ENCODE data around the gene RASA3. TPM values are rescaled to one million over a fixed set of nuclear protein-coding genes. Genes with fewer than 3 reads are reported as not detected.

Gene RASA3
- total RNA-seq, 5 donors from 2014 or later (not counting 1 experiment from before 2014, with no cell fraction given), result 223 to 267 (median 238) TPM

DNA sequence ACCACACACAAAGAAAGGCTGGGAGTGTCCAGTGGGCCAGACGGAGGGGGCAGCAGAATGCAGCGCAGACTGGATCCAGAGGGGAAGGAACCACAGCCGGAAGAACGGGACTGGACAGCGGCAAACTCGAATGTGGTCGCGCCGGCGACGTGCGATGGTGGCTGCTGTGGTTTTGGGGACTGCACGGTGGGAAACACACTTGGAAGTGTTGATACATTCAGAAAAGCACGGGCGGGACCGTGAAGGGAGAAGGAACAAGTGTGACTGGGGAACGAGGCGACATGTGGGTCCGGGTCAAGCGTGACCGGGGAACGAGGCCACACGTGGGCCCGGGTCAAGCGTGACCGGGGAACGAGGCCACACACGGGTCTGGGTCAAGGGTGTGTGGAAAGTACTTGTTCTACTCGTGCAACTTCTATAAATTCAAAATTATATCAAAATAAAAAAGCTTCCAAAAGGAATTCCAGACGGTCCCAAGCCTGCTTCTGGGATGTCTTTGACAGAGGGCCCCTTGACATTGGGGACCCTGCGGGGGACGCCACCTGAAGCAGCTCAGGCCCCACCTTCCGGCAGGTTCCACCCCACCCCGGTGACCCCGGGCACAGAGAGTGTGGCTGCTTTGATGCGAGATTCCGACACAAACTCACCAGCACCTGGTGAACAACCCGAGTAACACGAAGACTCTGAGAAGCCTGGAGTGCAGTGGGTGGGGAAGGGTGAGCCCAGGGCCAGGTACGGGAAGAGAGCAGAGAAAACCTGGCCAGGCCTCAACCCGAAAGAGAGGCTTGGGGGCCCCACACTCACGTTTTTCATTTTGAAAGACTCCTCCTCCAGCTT, 133.4 kb downstream of the RASA3 start:
- H3K27ac ChIP-seq (ENCODE audit: low read length), result no peak overlapping the region
- WGBS (ENCODE audit: insufficient coverage), result 97% methylated on average over 16 of the region's 42 CpGs
- Mint-ChIP-seq H3K27ac (no peak overlapping the region), H3K4me1 (no peaks in the 10 kb centered on the region), H3K27me3 (no peaks in the 10 kb centered on the region), H3K4me3 (no peak overlapping the region), H3K9me3 (no peaks in the 10 kb centered on the region), H3K36me3 (peaks cover 38% of the 10 kb centered on the region)
- ChIA-PET CTCF (no interaction called here), POLR2A (no interaction called here)
- ATAC-seq (replicated peaks in 1 of 4), result no peak
- no peaks in the 10 kb centered on the region for H3K27me3 ChIP-seq (replicated peaks in 1 of 2; ENCODE audit: control insufficient read depth in 2 of 2, extremely low read depth in 1 of 2, insufficient read depth in 2 of 2, low read length in 1 of 2)
- peaks cover 40 to 83% of the 10 kb centered on the region in 2 donors for H3K36me3 ChIP-seq (ENCODE audit: control insufficient read depth in 2 of 2, extremely low read depth in 1 of 2, insufficient read depth in 1 of 2, low read length in 1 of 2)
- H3K4me1 ChIP-seq (ENCODE audit: control insufficient read depth in 1 of 2, extremely low read depth in 1 of 2, insufficient read depth in 2 of 2, low read length in 2 of 2), result no peaks in the 10 kb centered on the region
- DNase-seq, result no peak
- no peaks in the 10 kb centered on the region for H3K9me3 ChIP-seq
- no peak overlapping the region for H3K4me3 ChIP-seq (ENCODE audit: control insufficient read depth in 1 of 2, extremely low read depth in 1 of 2, low read length in 1 of 2)

- no peak overlapping the region for H3K27ac Mint-ChIP-seq
- H3K4me1 ChIP-seq (ENCODE audit: control insufficient read depth in 1 of 2, extremely low read depth in 1 of 2, insufficient read depth in 2 of 2, low read length in 2 of 2), result no peaks in the 10 kb centered on the region
- no peak overlapping the region for H3K4me3 ChIP-seq (ENCODE audit: control insufficient read depth in 1 of 2, extremely low read depth in 1 of 2, low read length in 1 of 2)
- no peaks in the 10 kb centered on the region for H3K9me3 Mint-ChIP-seq
- H3K36me3 Mint-ChIP-seq, result peaks cover 35% of the 10 kb centered on the region
- no peaks in the 10 kb centered on the region for H3K9me3 ChIP-seq
- no peak overlapping the region for H3K27ac ChIP-seq (ENCODE audit: low read length)
- H3K27me3 Mint-ChIP-seq, result no peaks in the 10 kb centered on the region
- H3K36me3 ChIP-seq (ENCODE audit: control insufficient read depth in 2 of 2, extremely low read depth in 1 of 2, insufficient read depth in 1 of 2, low read length in 1 of 2), result peaks cover 40 to 86% of the 10 kb centered on the region in 2 donors
- ATAC-seq (replicated peaks in 1 of 4) (no peak), DNase-seq (no peak)
- no peaks in the 10 kb centered on the region for H3K27me3 ChIP-seq (replicated peaks in 1 of 2; ENCODE audit: control insufficient read depth in 2 of 2, extremely low read depth in 1 of 2, insufficient read depth in 2 of 2, low read length in 1 of 2)
- ChIA-PET CTCF (no interaction called here), POLR2A (no interaction called here)
- no peak overlapping the region for H3K4me3 Mint-ChIP-seq
- H3K4me1 Mint-ChIP-seq, result no peaks in the 10 kb centered on the region
- 88% methylated on average over 27 of the region's 29 CpGs for WGBS (ENCODE audit: insufficient coverage)
Observed at GRCh38 chr13:113997845-113998751, 134.3 kb downstream of the RASA3 start.

GRCh38 chr13:113996912-113997745, 135.3 kb downstream of the RASA3 start:
- no peaks in the 10 kb centered on the region for H3K27me3 Mint-ChIP-seq
- 84% methylated on average over 7 of the region's 13 CpGs for WGBS (ENCODE audit: insufficient coverage)
- H3K27me3 ChIP-seq (replicated peaks in 1 of 2; ENCODE audit: control insufficient read depth in 2 of 2, extremely low read depth in 1 of 2, insufficient read depth in 2 of 2, low read length in 1 of 2), result no peaks in the 10 kb centered on the region
- H3K4me3 ChIP-seq (ENCODE audit: control insufficient read depth in 1 of 2, extremely low read depth in 1 of 2, low read length in 1 of 2), result no peak overlapping the region
- DNase-seq (no peak), ATAC-seq (replicated peaks in 1 of 4) (peak in 1 of 4 experiments; percentile 4)
- H3K9me3 ChIP-seq, result no peaks in the 10 kb centered on the region
- H3K36me3 ChIP-seq (ENCODE audit: control insufficient read depth in 2 of 2, extremely low read depth in 1 of 2, insufficient read depth in 1 of 2, low read length in 1 of 2), result peaks cover 39 to 87% of the 10 kb centered on the region in 2 donors
- no peaks in the 10 kb centered on the region for H3K9me3 Mint-ChIP-seq
- ChIA-PET POLR2A (interaction anchor here in 1 of 2 donors (0.5 kb wide), 1 partner anchor 270 kb away, joined by 4 read pairs; no protein-coding TSS in a partner anchor), CTCF (no interaction called here)
- peaks cover 44% of the 10 kb centered on the region for H3K36me3 Mint-ChIP-seq
- H3K27ac ChIP-seq (ENCODE audit: low read length), result no peak overlapping the region
- peak overlapping the region in 1 of 2 donors; percentile 71 for H3K27ac Mint-ChIP-seq
- no peak overlapping the region for H3K4me3 Mint-ChIP-seq
- H3K4me1 Mint-ChIP-seq, result peaks cover 0 to 2% (median 0%) of the 10 kb centered on the region in 3 donors
- no peaks in the 10 kb centered on the region for H3K4me1 ChIP-seq (ENCODE audit: control insufficient read depth in 1 of 2, extremely low read depth in 1 of 2, insufficient read depth in 2 of 2, low read length in 2 of 2)

DNA sequence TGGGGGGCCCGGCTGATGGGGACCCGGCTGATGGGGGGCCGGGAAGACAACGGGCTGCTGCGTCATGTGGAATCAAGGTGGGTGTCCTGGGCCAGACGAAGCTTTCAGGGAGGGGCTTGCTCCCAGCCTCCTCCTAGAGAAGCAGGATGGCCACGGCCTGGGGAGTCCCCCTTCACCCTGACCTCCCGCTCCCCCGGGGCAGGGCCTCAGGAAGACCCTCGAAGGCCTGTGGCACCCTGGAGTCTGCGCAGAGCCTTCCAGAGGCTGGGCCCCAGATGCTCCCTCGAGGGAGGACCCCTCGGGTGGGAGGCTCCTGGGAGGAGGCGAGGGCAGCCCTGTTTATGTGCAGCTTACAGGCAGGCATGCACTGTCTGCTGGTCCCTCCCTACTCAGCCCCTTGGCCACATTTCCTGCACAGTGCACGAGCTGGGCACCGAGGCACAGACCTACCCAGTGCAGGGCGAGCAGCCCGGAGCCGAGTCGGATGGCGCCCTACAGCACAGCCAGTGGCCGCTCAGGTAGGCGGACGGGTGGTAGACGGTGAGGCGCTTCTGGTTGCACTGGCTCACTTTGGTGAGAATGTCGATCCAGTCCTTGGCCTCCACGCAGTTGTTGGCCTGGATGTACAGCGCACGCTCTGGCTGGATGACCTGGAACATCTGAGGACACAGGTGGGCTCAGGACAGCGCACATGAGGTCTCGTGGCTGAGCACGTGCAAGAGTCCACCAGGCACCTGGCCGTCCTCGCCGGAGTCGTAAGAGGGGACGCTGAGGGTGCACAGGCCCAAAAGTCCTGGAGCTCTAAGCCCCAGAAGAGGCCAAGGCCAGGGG, 136.1 kb downstream of the RASA3 start:
- no peaks in the 10 kb centered on the region for H3K4me1 ChIP-seq (ENCODE audit: control insufficient read depth in 1 of 2, extremely low read depth in 1 of 2, insufficient read depth in 2 of 2, low read length in 2 of 2)
- H3K4me3 ChIP-seq (ENCODE audit: control insufficient read depth in 1 of 2, extremely low read depth in 1 of 2, low read length in 1 of 2), result no peak overlapping the region
- Mint-ChIP-seq H3K27me3 (no peaks in the 10 kb centered on the region), H3K36me3 (peaks cover 46% of the 10 kb centered on the region), H3K9me3 (no peaks in the 10 kb centered on the region), H3K4me1 (peaks cover 0 to 8% (median 2%) of the 10 kb centered on the region in 3 donors), H3K27ac (no peak overlapping the region), H3K4me3 (no peak overlapping the region)
- DNase-seq (no peak), ATAC-seq (replicated peaks in 1 of 4) (peak in 1 of 4 experiments; percentile 30)
- 97% methylated on average over 35 of the region's 38 CpGs for WGBS (ENCODE audit: insufficient coverage)
- H3K9me3 ChIP-seq, result no peaks in the 10 kb centered on the region
- H3K27ac ChIP-seq (ENCODE audit: low read length), result no peak overlapping the region
- CTCF ChIA-PET, result no interaction called here
- POLR2A ChIA-PET, result interaction anchor here in 1 of 2 donors (0.5 to 0.7 kb wide), 2 partner anchors 63 to 270 kb away, joined by 4 read pairs; no protein-coding TSS in a partner anchor
- H3K36me3 ChIP-seq (ENCODE audit: control insufficient read depth in 2 of 2, extremely low read depth in 1 of 2, insufficient read depth in 1 of 2, low read length in 1 of 2), result peaks cover 37 to 87% of the 10 kb centered on the region in 2 donors
- H3K27me3 ChIP-seq (replicated peaks in 1 of 2; ENCODE audit: control insufficient read depth in 2 of 2, extremely low read depth in 1 of 2, insufficient read depth in 2 of 2, low read length in 1 of 2), result no peaks in the 10 kb centered on the region

DNA sequence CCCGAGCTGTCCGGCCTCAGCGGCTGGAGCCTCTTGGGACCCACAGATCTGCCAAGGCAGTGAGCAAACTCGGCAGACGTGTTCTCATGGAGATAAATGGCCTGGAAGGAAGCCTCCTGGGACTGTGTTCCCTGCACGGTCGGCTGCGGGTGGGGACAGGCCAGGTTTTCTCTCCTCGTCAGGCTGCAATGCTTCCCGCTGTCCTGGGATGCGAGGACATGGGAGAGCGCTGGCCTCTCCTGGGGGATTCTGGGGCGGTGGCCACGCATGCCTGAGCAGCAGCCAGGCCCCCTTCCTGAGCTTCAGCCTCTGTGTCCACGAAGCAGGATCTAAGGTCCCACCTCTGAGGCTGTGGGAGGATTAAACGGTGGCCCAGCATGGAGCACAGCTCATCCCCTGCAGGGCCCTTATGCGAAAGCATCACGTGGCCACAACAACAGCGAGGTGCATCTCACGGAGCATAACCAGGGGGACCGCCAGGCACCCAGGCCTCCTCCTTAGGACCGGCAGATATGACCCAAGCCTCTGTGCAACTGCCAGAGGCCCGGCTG, 137.3 kb downstream of the RASA3 start:
- H3K36me3 ChIP-seq (ENCODE audit: control insufficient read depth in 2 of 2, extremely low read depth in 1 of 2, insufficient read depth in 1 of 2, low read length in 1 of 2), result peaks cover 30 to 85% of the 10 kb centered on the region in 2 donors
- H3K4me3 ChIP-seq (ENCODE audit: control insufficient read depth in 1 of 2, extremely low read depth in 1 of 2, low read length in 1 of 2), result no peak overlapping the region
- no peak for DNase-seq
- peak in 1 of 4 experiments; percentile 26 for ATAC-seq (replicated peaks in 1 of 4)
- Mint-ChIP-seq H3K4me1 (peaks cover 0 to 8% (median 2%) of the 10 kb centered on the region in 3 donors), H3K4me3 (no peak overlapping the region), H3K9me3 (no peaks in the 10 kb centered on the region), H3K27ac (no peak overlapping the region), H3K27me3 (no peaks in the 10 kb centered on the region), H3K36me3 (peaks cover 44% of the 10 kb centered on the region)
- peaks cover 0 to 3% of the 10 kb centered on the region in 2 experiments for H3K4me1 ChIP-seq (ENCODE audit: control insufficient read depth in 1 of 2, extremely low read depth in 1 of 2, insufficient read depth in 2 of 2, low read length in 2 of 2)
- WGBS (ENCODE audit: insufficient coverage), result 93% methylated on average over 22 of the region's 23 CpGs
- no peaks in the 10 kb centered on the region for H3K27me3 ChIP-seq (replicated peaks in 1 of 2; ENCODE audit: control insufficient read depth in 2 of 2, extremely low read depth in 1 of 2, insufficient read depth in 2 of 2, low read length in 1 of 2)
- ChIA-PET POLR2A (interaction anchor here in 1 of 2 donors (0.7 kb wide), 1 partner anchor 59 kb away, joined by 3 read pairs; no protein-coding TSS in a partner anchor), CTCF (no interaction called here)
- no peaks in the 10 kb centered on the region for H3K9me3 ChIP-seq
- no peak overlapping the region for H3K27ac ChIP-seq (ENCODE audit: low read length)
